Activated CD8-positive, alpha-beta memory T cell treated with anti-CD3 and anti-CD28 coated beads, Interleukin-2, amount 50 U/mL, for 24 hours (primary cell): Measurements from ENCODE around the gene ZNF454.

ENCODE experiments used
- DNase-seq: peaks from one replicate; pipeline ENCODE4 v3.0.0-alpha.2; 2020; ENCODE audit errors: extremely low read depth

Gene ZNF454

DNA sequence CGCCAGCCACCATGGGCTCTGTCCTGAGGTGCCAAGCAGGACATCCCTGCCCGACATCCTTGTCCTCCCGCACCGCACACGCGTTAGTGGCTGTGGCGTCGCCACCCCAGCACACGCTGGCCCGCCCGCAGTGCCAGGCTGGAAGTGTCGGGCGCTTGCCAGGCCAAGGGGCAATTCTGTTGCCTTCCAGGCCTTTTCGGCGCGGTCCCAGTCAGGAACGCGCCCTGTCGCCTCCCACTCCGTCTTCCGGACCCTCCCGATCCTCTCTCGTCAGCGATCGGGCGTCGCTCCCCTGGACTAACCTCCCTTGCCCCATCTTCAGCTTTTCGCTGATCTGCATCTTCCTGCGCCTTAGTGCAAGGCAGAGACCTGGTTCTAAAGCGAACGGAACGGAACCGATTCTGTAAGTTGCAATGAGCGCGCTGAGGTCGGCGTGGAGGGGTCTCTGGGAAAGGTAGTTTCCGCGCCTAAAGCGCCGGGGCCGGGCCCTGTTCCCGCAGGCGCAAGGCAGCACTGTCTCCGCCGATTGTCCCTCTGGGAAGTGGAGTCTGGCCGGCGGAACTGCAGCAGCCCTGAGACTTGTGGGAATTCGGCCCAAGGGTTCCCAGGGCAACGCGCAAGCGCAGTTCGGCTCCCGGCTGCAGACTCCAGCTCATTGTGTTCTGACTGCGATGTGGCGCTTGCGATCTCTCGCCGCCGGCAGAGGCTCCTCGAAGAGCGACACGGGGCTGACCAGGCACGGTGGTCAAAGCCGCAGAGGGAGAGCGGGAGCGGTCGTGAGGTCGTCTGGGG, at the start of gene ZNF454:
TSS of gene ZNF454 (plus strand) at position 630 of the 792 bp plus-strand sequence. CDS start 1,594 bp downstream, outside the sequence.
- DNase-seq = no peak

DNA sequence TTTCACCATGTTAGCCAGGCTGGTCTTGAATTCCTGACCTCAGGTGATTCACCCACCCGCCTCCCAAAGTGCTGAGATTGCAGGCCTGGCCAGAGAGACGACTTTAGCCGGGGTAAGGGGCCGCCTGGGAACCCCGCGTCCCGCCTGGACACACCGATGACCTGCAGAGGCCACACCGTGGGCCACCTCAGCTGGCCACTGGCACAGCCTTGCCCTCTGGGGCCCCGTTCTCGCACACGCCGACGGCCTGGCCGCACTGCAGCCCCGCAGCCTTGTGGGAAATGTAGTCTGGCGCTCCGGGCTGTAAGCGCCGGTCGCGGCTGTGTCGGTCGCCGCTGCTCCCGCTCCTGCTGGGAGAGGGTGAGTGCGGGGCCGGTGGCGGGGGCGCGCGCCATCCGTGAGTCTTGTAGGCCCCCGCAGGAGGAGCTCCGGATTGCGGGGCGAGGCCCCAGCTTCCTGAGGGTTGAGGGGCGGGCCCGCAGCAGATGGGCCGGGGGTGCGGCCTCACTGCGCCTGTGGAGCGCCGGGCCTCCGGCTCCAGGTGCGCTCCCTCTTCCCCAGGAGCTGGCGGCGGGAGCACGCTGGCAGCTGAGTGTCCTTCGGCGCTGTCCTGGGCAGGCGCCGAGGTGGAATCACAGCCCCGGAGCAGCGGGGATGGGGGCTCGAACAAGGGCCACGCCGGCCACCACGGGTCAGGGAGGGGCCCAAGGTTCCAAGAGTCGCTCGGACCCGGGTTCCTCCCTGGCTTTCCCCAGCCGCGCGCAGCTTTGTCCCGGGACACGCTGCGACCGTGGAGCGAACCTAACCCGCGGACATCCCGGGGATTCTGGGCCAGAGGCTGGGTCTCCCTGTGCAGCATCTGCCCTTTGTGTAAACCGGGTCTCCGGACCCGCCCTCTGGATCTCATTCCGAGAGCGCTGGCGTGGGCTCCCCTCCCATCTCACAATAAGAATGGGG, 45.1 kb upstream of the ZNF454 start, which contains the start of gene ZFP2:
TSS of gene ZFP2 (plus strand) at position 299 of the 957 bp plus-strand sequence. CDS start 35,401 bp downstream, outside the sequence.
- no peak for DNase-seq

DNA sequence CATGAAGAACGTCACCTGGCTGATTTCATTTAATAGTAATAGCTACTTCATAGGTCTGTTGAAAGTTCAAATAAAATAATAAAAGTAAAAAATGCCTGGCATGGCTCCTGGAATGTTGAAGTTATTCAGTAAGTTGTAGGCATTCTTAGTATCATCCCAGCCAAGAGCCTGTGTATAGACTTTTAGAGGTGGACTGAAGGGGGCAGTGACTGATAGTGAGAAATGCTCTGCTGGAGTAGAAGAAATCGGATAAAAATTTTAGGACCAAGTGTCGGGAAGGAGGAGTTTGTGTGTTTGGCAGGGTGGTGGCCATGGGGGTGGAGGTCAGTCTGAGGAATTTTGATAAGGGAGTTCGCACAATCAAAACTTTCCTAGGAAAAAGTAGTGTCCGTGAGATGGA, 41.7 kb upstream of the ZNF454 start:
- no peak for DNase-seq

DNA sequence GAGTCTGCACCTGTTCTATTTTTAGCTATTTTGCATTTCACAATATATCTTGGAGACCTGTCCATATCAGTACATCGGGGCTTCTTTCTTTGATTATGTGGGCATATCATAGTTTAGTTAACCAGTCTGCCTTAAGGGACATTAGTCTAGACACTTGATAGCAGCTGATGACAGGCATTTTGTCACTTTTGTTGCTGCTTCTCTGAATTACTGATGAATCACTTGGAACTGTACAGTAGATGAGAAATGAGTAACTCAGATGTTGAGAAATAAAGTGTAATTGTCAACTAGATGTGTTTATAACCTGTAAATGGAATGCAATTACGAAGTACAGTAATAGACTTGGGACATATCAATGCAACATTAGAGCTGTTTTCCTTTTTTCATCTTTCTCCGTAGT, 38.1 kb upstream of the ZNF454 start:
- no peak for DNase-seq

DNA sequence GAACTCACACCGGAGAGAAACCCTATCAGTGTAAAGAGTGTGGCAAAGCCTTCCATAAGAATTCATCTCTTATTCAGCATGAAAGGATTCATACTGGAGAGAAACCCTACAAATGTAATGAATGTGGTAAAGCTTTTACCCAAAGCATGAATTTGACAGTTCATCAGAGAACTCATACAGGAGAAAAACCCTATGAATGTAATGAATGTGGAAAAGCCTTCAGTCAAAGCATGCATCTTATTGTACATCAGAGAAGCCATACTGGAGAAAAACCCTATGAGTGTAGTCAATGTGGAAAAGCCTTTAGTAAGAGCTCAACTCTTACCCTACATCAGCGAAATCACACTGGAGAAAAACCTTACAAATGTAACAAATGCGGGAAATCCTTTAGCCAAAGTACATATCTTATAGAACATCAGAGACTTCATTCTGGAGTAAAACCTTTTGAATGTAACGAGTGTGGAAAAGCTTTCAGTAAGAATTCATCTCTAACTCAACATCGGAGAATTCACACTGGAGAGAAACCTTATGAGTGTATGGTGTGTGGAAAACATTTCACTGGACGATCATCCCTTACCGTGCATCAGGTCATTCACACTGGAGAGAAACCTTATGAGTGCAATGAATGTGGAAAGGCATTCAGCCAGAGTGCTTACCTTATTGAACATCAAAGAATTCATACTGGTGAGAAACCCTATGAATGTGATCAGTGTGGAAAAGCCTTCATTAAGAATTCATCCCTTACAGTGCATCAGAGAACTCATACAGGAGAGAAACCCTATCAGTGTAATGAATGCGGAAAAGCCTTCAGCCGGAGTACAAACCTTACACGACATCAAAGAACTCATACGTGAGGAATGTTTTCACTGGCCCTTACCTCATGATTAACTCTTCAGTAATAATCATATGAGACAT, 8.9 kb upstream of the ZNF454 start:
- DNase-seq = no peak

DNA sequence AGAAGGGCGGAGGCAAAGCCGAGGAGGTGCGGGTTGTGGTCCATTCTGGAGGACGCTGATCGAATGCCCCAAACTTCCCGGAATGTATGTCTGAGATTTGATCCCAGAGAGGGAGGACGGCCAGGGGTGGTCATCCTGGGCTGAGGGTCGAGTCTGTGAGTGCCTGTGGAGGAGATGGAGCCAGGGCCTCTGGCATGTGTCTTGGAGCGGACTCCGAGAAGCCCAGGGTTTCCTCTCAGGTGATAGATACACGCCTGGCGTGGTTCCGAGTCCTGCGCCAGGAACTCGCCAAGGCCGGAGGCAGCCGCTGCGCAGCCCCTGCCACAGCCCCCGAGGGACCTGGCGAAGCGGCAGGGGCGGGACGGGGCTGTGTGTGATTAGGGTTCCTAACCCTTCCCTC, 363 bp downstream of the ZNF454 start:
- no peak for DNase-seq

DNA sequence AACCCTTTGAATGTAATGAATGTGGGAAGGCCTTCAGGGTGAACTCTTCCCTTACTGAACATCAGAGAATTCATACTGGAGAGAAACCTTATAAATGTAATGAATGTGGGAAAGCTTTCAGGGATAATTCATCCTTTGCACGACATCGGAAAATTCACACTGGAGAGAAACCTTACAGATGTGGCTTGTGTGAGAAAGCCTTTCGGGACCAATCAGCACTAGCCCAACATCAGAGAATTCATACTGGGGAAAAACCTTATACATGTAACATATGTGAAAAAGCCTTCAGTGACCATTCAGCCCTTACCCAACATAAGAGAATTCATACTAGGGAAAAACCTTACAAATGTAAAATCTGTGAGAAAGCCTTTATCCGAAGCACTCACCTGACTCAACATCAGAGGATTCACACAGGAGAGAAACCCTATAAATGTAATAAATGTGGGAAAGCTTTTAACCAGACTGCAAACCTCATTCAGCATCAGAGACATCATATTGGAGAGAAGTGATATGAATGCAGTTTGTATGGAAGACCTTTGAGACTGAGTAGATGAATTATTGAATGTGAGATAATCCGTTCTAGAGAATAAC, 24.6 kb downstream of the ZNF454 start:
- no peak for DNase-seq

DNA sequence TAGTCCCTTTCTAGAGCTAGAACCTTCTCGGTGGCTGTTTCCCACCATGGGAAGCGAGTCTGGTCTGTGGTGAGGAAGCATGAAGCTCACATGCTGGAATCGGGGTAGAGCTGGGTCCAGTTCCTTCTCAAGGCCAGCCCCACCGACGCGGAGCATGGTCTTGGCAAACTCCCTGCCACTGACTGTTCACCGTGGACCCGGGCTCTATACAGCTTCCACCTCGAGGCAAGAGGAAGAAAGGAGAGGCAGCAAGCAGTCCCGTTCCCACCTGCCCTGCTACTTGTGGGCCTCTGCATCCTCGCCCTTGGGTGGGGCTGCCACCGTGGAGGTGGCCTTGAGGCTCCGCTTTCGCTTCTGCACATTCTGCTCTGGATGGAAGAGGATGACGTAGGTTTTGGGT, 40.4 kb downstream of the ZNF454 start:
- no peak for DNase-seq

DNA sequence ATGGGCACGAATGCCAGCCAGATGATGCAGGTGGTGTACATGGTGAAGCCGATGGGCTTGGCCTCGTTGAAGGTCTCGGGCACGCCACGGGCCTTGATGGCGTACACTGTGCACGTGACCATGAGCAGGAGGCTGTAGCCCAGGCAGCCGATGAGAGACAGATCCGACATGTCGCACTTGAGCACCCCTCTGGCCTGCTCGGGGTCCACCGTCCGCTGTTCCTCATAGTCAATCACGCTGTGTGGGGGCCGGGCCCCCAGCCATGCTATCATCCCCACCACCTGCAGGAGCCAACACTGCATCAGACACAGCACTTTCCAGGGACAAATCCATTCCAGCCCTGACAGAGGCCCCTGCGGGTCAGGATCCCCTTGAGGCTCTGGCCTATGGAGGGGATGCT, 41.9 kb downstream of the ZNF454 start:
- DNase-seq = no peak

DNA sequence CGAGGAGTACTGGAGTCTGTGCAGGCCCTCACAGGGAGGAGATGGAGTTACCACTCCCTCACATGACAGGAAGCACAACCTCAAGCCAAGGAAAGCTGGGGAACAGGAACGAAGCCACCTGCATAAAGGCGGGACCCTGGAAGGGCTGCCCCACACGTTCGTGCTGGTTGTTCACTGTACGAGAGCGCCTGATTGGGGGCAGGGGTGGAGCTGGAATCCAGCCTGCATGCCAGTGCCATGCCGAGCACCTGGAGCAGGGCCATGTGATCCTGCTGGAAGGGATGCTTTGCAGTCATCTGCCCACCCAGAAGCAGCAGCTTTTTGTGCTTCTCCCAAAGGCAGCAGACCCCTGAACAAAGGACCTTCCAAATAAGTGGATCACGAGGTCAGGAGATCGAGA, 42.7 kb downstream of the ZNF454 start:
- no peak for DNase-seq

DNA sequence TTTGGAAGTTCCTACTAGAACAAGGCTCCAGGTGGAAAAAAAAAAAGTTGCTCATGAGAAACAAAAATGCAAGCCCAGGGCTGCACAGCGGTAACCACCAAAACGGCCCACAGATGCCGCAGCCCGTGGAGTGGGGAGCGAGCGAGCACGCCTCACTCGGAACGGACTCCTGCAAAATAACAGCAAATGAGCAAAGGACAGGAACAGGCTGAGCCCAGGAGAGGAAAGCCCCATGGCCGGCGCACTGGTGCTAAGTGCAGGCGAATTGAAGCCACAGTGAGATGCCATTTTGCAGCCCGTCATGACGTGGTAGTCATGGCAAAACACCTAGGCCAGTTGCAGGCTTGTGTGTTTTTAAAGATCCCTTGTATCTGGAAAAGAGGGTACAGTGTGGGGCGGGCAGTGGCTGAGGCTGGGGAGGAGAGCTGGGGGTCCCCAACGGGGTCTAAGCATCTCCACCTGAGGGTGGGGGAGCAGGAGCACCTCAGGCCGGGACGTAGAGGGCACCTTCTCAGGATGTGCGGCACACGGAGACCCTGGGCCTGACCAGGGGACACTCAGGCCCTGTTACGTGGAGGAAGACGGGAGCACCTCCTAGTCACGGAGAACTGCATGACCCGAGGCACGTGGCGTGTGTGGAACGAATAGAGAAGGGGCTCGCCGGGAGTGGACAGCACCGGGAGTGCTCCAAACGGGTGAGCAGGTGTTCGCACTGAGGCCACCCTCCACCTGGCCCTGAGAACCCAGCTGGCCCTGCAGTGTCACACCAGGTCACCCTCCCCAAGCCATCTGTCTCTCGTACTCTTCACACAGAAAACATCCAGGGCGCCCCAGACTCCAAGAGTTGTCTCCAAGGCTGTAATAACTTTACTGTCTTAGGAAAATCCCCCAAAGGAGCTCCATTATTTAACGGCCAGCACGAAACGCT, 43.4 kb downstream of the ZNF454 start:
- DNase-seq = no peak

DNA sequence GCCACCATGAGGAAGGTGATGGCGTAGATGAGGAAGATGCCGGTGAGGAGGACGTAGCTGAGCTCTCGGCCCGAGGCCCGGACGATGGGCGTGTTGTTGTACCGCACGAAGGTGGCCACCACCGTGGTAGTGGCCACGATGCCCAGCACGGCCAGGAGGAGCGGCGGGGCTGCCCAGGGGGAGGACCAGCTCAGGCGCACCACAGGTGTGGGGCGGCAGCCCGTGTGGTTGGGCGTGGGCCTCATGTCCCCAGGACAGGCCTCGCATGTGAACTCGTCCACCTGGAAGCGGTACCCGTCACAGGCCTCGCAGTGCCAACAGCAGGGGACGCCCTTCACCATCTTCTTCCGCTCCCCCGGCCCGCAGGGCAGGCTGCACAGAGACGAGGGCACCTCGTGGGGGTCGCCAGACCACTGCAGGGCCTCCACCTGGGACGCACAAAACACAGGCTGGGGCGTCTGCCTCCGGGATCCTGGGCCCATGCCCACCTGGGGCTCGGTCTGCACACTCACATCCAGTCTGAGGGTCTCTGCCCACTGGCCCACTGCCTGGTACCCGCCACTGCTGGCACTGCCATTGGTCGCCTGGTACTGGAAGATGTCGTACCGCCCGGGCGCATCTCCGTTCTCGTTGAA, 45.4 kb downstream of the ZNF454 start:
- no peak for DNase-seq

DNA sequence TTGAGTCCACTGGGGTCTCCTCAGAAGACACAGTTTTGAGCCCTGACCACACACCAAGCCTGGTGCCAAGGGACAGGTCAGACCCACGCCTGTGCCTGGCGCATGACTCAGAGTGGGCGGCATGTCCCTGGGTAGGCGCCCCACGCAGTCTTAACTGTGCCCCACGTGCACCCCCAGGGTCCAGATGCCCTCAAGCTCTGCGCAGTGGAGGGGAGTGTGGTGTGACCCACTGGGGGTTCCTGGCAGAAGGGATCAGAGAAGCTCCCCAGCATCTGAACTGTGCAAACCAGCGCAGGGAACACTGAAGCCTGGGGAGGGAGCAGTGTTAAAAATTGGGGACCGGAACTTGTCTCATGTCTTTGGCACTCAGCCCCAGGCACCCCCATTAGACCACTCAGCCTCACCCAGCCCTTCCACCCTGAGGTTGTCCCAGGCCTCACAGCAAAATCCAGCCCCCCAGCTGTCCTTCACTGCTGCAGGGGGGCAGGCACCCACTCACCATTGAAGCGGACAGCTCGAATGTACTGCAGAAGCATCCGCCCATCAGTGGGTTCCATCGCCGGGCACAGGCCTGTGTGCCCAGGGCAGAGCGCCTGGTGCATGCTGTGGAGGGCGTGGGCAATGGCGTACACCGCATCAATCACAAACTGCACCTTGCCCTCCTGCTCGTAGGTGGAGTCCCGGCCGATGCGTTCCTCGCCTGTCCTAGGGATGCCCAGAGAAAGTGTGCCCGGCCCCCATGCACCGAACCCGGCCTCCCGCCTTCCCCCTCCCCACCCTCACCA, 47.6 kb downstream of the ZNF454 start:
- DNase-seq = no peak

DNA sequence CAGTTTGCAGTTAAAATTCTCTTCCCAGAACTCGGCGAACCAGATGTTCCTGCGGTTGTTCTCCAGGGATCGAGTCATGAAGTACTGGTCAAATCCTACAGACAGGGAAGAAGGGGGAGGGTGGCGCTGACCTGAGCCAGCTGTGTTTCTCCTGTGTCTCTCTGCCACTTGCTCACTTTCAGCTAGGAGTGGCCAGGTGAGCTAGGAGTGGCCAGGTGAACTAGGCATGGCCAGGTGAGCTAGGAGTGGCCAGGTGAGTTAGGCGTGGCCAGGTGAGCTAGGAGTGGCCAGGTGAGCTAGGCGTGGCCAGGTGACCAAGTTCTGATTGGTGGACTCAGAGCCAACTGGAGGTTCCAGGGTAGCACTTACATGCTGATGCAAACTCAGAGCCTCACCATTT, 48.3 kb downstream of the ZNF454 start:
- no peak for DNase-seq

DNA sequence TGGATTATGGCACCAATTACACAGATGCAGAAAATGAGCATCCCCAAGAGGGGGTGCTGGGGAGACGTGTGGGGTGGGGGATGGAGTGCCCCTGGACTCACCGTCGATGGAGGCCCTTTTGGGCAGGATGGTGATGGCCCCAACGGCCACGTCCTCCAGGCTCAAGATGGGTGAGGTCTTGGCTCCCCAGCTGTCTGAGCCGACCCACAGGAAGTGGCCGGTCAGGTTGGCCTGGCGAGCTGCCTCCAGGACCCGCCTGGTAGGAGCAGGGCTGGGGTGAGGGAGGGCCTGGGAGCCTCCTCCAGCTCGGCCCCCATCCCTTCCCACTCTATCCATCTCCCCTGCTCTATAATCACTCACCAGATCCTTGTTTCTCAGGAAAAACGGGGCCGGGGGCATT, 49.5 kb downstream of the ZNF454 start:
- no peak for DNase-seq

DNA sequence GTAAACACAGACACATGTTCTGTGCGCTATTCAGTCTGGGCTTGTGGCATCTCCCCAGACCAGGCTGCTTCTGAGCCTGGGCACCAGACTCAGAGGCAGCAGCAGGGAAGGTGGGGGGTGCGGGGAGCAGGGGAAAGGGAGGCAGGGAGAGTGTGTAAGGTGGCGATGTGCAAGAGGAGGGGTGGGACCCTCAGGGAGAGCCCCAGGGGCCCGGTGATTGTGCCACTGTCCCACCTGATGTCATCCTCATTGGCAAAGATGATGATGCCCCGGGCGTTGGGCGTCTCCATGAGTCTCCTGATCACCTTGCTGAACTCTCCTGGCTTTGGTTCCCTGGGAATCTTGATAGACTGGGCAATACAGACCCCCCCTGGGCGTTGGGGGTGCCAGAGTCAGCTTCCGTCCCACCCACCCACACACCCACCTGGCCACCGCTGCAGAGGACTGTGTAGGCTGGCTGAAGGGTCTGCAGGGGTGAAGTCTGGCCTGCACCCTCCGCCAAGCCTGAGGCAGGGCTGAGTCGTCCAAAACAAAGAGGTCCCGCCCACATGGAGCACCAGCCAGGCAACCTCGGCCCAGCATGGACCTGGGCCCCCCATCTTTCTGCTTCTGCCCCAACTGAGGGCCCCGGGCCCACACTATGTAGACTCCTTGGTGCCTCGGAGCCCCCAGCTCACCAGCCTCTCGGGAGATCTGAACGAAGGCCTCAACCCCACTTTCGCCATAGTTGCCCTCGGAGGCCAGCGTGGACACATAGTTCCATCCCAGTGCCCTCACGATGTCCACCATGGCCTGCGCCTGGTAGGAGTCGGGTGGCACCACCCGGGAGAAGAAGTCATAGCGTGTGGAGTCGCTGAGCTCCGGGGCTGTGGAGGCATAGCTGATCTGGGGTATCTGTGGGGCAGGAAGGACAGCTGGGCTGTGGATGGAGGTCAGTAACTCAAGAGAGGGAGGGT, 50.5 kb downstream of the ZNF454 start:
- DNase-seq = no peak

DNA sequence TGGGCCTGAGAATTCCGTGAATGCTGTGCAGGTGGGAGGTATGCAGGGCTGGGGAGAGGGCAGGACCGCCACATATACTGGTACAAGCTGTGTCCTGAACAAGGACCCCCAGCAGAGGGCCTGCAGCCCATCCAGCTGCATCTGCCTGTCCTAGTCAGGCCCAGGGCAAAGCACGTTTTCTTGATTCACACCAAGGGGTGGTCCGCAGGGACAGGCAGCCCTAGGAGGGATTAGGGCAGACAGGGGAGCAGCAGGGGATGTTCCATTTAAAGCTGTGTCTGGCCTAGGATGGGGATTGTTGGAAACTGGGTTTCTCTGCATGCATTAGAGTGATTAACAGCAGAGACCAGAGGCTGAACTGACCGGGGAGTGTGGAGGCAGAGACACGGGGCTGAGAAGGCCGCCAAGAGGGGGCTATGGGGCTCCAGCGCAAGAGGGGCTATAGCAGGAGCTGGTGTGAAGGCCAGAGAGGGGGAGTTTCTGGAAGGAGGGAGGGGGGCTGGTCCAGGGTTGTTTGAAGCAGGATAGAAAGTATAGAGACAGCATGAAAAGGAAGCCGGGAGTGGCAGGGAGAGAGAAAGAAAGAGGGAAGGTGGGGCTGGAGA, 51.4 kb downstream of the ZNF454 start:
- no peak for DNase-seq
